ENCODE results near the gene TAF10.

The TAF10 gene

DNA sequence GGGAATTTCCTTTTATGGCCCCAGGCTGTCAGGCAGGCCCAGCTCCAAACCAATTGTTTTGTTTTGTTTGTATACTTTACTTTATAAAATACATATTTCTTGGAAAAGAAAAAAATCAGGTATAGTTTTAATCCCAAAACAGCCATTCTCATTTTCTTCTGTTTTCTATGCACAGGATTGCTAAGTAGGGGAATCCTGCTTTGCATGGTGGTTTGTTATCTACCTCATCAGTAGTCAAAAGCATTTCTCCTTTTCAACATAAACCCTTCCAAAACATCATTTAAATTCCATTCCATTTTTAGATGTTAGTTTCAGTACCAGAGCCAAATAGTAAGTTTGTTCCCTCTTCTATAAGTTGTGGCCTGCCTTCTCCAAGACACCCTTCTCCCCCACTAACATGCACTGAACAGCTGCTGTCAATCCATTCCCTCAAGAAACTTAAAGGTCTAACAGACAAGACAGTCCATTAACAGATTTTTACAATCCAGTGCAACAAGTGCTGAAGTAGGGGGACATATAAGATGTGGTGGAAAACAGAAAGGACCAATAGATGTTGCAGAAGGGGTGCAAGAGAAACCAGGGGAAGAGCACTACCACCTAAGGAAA lies 4.7 kb downstream of the TAF10 start:
- DNase-seq (ENCODE audit: low read depth) = no peak

DNA sequence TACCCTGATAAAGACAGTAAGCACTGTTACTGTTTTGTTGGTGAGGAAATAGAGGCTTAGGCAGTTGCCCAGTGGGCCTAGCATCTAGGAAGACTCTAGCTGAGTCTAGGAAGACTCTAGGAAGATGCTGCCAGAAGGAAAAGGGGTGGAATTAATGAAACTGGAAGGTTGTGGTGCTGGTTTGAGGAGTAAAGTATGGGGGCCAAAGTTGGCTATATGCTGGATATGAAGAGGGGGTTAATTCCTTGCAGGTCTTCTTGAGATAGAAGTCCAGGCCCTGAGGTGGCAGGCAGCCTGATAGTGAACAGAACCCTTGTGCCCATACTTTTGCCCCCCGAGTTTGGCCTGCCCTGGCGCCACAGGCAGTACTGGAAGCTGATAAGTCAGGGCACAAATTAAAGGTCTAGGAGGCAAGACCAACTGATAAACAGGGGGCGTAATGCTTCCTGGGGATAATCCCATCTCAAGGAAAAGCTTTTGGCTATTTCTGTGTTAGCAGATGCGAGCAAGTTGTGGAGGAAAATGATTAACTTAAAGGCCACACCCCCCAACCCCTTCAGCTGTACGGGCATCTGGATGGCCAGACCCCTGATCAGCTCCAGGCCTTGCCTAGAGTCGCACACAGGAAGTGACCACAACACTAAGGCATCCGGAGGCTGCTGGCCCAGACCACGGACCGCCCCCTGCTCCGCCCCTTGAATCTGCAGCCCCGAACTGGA lies 5.4 kb downstream of the TAF10 start:
- DNase-seq (ENCODE audit: low read depth) = no peak

DNA sequence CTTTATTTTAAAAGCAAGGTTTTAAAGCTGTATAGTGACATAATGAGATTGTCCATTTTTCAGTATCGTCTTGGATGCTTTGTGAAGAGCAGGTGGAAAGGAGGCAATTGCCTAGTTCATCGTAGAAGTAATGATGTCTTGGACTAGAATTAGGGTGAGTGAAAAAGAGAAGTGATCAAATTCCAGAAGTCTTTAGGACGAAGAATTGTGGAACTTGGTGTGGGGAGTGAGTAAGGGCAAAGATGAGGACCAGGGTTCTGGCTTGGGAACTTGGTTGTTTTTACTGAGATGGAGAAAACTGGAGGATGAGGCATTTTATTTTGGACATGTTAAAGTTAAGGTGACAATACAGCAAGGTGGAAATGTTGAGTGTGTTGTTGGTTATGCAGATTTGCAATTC lies 7.2 kb downstream of the TAF10 start:
- no peak for DNase-seq (ENCODE audit: low read depth)

DNA sequence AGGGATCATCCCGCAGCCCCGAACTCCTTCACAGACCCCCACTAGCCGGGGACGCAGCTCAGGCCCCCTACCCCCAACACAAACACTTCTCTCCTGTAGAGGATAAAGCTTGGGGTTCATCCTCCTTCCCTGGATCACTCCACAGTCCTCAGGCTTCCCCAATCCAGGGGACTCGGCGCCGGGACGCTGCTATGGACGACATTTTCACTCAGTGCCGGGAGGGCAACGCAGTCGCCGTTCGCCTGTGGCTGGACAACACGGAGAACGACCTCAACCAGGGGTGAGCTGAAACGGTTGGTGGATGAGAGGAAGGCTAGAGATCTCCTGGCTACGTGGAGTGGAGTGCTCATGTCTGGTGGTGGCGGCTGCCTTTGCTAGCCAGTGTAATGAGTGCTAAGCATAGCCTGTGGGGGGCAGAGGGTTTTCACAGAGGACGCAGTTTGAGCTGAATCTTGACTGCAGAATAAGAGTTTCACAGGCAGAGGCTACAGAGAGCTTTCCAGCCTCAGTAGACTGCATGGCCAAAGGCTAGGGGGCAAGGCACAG lies 7.9 kb downstream of the TAF10 start:
- no peak for DNase-seq (ENCODE audit: low read depth)

DNA sequence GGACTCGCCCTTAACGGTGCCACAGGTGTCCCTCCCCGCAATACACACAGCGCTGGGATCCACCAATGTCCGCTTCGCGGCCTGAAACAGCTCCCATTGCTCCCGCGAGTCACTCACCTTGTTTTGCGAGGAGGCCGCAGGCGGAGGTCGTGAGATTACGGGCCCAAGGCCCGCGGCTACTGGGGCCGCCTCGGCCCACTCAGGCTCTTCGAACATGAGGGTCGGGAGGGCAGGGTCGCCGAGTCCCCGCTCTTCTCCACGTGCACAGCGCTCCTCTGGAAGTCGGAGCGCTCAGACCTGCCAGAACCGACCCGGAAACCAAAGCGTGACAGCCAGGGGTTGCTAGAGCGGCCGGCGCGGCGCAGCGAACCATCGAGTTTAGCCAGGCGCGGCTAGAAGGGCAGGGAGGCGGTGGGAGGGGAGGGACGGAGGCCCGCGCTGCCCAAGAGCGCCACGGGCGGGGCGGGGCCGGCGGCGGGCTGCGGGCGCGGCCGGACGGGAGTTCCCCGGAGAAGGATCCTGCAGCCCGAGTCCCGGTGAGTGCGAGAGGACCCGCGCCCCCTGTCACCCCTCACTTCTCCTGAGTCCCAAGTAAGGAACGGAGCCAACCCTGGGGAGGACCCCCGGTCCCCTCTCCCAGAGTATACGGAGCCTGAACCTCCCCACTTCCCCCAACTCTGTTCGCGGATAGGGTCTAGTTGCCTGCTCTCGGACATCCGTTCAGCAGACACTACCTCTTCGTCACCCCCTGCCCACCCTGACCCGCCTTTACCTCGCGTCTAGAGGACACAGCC lies 8.5 kb downstream of the TAF10 start, which contains the start of the genes ILK and RRP8:
Gene ILK (plus strand): TSS at position 488 of the 794 bp plus-strand sequence. CDS start 498 bp downstream, outside the sequence.
Gene RRP8 (minus strand): TSS at position 330 of the 794 bp plus-strand sequence. CDS start 114 bp downstream, at position 216.
- peak; percentile 79 for DNase-seq (ENCODE audit: low read depth)

DNA sequence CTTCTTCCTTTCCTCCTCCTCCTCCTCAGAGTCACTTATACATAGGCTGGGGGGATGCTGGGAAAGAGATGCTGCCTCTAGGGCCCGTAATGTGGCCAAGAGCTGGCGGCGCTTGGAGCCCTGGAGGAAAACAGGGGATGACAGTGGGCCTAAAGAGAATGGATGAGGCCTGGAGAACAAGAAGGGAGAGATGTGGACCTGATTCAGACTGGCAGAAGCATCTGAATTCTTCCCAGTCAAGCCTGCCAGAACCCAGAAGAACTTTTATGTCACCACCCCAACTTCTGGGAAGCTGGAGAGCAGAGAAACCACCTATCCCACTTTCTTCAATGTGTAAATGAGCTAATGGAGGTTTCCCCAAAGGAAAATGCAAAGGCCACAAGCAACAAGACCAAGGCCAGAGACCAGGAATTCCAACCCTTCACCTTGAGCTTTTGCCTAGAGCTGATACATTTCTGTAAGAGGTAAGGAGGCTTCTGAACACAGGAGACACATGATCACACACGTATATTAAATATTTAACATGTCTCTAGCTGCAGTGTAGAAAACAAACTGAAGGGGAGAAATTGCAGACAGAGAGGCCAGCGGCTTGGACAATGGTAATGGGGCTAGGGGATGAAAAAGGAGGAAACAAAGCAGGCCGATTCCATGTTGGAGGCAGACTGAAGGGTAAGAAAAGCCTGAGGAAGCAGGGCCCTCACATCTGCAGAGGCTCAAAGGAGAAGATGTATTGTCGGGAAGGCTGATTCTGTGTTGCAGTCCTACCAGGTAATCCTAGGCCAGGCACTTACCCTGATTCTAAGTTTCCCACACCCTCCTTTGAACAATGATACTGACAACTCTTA lies 9.7 kb downstream of the TAF10 start:
- DNase-seq (ENCODE audit: low read depth) = no peak

DNA sequence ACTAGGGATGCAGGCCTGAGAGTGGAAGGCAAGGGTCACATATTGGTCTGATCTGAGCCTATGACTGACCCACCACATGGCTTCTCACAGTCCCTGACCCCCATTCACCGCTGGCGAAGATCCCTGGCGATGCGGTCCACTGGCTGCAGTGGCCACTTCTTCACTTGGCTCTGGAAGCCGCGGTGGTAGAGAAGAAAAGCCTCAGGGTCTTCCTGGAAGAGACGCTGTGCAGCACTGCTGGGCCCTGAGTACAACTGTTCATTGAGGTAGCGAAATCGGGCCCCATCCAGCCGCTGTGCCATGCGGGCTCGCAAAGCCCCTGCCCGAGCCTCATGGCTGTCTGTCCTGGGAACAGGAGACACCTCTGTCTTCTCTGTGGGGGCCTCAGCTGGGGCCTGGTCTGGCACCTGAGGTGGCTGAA lies 11.0 kb downstream of the TAF10 start:
- DNase-seq (ENCODE audit: low read depth) = no peak

DNA sequence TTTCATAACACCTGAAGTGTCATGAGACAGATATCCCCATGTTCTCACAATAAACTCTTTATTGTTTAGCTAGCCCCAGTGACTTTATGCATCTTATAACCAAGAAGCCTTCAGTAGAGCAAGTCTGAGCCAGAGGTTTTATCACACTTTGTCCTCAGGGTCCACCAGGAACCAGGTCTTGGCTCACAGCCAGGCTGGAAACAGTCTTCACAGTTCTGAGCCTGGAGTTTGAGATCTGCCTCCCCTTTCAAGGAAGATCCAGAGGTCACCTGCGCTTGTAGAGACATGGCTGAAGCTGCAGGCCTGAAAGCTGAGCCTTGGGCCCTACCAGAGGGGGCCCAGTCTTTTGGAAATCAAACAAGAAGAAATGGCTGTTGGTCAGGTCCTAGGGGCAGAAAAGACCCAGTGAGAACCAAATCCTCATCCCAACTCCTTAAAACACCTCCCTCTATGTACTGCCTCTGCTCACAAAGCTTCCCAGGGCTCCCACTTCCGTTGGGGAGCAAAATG lies 12.1 kb downstream of the TAF10 start:
- DNase-seq (ENCODE audit: low read depth) = no peak

DNA sequence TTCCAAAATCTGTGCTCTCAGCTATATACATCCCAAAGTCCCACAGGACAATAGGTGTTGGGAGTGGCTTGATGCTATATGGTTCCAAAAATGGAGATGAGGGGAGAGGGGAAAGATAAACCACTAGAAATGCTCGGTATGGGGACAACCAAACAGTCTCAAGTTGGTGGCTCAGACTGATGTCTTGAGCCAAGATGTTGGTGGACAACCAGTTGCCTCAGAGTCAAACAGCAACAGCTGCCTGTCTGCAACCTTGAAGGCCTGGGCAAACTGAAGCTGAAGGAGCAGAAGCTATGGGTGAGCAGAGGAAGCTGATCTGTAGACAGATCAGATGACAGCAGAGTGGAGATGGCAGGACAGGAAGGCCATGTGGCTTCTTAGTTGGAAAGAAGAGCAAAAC lies 12.6 kb downstream of the TAF10 start:
- DNase-seq (ENCODE audit: low read depth) = no peak

DNA sequence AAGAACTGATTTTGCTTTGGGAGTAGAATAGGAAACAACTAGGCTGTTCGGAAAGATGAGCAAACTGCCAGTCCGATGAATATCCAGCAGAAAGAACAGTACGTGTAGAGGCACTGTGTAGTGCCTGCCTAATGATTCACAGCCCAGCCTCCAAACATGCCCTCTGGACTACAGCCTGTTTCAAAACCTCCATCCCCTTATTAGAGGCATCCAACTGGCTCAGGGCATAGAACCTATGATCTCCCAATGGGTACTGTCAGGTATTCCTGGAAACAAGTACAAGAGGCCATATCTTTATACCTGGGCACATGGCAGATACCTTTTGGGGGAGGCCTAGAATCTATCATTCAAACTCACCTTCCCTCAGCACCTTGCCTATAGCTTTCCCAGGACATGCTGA lies 13.5 kb downstream of the TAF10 start:
- no peak for DNase-seq (ENCODE audit: low read depth)

DNA sequence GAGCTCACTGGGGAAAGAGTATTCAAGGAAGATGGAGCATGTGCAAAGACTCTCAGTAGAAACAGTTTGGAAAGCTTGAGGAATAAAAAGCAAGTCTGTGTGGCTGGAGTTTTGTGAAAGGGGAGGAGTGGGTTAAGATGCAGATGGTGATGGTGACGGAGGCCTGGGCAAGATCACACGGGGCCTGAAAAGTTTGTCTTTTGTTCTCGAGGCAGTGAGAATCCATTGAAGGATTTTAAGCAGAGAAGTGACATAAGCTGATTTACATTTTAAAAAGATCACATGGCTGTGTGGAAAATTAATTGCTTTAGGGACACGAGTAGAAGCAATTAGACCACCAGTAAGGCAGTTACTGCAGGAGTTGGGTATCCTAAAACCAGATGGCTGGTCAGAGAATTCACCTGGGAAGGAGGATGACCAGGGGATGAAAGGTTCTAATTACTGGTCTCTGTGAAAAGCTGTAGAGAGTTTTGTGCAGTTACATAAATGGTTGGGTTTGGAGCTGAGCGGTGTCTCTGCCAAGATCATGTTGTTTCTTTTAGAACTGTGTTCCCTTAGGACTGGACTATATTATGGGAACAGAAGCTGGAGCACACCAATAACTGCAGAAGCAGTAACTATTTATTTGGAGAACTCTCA lies 15.7 kb downstream of the TAF10 start:
- no peak for DNase-seq (ENCODE audit: low read depth)

DNA sequence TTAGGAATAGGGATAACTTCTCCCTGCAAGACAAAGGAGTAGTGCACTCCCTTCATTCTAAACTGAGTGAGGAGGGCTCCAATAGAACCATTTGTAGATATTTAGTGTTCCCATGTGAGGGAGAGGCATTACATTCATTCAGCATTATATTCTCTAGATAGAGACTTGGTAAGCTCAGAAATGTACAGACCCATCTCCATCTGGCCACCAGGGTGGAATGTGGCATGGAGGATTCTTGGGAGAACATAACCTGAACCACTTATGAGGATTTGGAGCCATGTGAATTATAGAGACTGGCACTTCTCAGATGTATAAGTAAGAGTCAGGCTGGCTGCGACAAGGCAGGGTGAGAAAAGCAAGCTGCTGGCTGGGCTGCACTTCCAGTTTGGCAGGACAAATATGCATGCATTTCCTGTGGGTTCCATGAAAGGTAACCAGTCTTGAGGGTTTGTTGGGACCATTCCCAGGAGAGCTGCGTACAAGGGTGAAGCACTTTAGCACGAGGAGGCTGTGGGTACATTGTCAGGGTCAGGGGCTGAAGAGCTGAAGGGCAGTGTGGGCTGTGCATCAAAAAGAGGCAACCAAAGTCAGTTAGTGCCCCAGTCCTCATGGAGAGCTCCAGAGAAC lies 17.8 kb downstream of the TAF10 start:
- no peak for DNase-seq (ENCODE audit: low read depth)

DNA sequence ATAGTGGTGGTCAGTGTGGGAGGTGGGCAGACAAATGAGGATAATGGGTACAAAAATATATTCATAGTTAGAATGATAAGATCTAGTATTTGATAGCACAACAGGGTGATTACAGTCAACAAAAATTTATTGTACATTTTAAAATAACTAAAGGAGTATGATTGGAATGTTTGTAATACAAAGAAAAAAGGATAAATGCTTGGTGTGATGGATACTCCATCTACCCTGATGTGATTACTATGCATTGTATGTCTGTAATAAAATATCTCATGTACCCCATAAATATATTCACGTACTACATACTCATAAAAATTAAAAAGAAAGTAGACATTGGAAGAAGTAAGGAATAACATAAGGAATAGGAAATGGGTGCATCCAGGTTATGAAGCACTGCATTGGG lies 24.0 kb downstream of the TAF10 start:
- DNase-seq (ENCODE audit: low read depth) = no peak

DNA sequence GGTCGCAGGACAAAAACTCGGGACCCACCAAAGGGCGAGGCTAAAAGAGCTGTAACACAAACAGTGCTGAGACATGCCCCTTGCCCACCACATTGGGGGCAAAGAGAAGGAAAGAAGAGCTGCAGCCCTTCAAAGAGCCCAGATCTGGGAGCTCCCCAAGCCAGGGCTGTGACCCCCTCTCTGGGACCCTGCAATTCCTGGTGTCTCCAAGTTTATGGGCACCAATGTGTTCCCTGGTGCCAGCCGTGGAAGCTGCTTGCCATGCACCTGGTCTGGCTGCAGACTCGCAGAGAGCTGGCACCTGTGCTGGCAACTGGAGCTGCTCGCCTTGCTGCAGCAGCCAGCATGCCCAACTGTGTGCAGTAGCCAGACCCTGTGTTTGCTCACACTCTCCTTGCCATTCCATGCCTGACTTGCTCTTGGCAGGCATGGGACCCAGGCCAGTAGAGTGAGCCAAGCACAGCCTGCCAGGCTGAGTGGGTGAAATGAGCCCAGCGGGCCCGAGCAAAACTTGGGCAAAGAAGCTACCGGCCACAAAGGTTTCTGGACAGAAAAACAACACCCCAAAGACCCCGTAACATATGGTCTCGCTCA lies 24.6 kb downstream of the TAF10 start:
- DNase-seq (ENCODE audit: low read depth) = no peak

DNA sequence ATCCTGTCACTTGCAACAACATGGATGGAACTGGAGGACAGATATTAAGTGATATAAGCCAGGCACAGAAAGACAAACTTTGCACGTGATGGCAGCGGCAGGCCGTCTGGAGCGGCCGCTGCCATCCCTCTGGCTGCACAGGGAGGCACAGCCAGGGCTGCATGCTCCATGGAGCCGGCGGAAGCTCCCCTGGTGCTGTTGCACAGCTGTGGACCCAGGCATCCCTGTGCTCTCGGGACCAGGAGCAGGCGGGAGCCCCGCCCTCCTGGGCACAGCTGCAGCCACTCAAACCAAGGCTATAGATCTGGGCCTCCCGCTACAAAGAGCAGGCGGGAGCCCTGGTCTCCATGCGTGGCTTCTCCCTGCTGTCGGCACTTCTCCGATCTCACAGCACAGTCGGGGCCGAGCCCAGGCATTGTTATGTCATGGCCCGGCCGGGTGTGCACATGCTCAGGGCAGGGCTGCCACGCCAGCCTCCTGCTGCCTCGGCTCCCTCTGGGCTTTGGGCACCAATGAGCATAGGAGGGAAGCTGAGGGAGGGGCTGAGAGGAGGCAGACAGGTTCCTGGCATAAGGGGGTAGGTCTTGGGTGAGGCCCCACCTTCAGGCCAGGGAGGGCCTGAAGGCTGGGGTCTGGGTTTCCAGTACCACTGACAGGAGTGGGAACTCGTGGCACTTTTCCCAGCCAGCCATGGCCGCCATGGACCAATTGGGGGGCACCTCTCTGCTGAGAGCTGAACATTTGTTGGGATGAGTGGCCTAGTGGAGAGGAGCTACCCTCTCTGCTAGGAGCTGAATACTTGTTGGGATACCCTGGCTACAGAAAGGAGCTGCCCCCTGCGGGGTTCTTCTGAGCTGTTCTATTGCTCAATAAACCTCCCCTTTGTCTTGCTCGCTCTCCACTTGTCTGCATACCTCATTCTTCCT lies 25.3 kb downstream of the TAF10 start:
- DNase-seq (ENCODE audit: low read depth) = no peak

DNA sequence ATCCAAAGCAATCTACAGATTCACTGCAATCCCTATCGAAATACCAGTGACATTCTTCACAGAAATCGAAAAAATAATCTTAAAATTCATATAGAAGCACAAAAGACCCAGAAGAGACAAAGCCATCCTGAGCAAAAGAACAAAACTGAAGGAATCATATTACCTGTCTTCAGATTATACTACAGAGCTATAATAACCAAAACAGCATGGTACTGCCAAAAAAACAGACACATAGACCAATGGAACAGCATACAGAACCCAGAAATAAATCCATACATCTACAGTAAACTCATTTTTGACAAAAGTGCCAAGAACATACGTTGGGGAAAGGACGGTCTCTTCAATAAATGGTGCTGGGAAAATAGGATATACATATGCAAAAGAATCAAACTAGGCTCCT lies 27.5 kb downstream of the TAF10 start:
- no peak for DNase-seq (ENCODE audit: low read depth)

DNA sequence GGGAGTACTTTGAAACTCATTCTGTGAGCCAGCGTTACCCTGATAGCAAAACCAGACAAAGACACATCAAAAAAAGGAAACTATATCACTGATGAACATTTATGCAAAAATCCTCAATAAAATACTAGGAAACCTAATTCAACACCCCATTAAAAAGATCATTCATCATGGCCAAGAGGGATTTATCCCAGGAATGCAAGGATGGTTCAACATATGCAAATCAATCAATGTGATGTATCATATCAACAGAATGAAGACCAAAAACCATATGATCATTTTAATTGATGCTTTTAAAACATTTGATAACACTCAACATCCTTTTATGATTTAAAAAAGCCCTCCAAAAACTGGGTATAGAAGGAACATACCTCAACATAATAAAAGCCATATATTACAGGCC lies 28.4 kb downstream of the TAF10 start:
- DNase-seq (ENCODE audit: low read depth) = no peak

DNA sequence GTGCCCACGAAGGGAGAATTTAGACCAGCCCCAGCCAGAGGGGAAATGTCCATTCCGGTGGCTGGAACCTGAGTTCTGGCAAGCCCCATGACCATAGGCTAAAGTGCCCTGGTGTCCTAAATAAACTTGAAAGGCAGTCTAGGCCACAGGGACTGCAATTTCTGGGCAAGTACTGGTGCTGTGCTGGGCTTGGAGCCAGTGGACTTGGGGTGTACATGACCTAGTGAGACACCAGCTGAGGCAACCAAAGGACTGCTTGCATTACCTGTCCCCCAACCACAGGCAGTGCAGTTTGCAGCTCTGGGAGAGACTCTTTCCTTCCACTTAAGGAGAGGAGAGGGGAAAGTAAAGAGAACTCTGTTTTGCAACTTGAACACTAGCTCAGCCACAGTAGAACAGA lies 32.3 kb downstream of the TAF10 start:
- DNase-seq (ENCODE audit: low read depth) = no peak

DNA sequence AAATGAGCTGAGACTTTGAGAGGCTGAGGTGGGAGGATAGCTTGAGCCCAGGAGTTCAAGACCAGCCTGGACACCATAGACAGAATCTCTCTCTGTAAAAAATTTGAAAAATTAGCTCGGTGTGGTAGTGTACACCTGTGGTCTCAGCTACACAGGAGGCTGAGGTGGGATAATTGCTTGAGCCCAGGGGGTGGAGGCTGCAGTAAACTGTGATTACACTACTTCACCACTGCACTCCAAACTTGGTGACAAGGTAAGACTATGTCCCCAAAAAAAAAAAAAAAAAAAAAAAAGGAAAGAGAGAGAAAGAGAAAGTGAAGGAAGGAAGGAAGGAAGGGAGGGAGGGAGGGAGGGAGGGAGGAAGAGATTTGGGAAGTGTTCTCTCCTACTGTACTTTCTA lies 33.9 kb downstream of the TAF10 start:
- DNase-seq (ENCODE audit: low read depth) = no peak
